Endothelial cell of umbilical vein (primary cell): ENCODE data around the gene GGA1. TPM values are rescaled to one million over a fixed set of nuclear protein-coding genes. Genes with fewer than 3 reads are reported as not detected.

Source experiments
- BruUV-seq: library from RNA; stranded (reverse); fragments of 400-500 nt; replicated peaks from 2 replicates; lab custom pipeline; 2021; lab: Mats Ljungman, UMichigan
- CTCF ChIA-PET: fragments of 300-600, 350-600 bp; sonication (Branson Sonifier 250); formaldehyde crosslinking; loops from one replicate; lab custom pipeline; 2021; ENCODE audit warnings: antibody characterized with exemption, inconsistent platforms; lab: Charles Lee
- POLR2A ChIA-PET: fragments of 300-600, 350-600 bp; sonication (Branson Sonifier 250); formaldehyde crosslinking; loops from one replicate; lab custom pipeline; 2021; ENCODE audit warnings: antibody characterized with exemption, inconsistent platforms; lab: Charles Lee
- DNase-seq: peaks from one replicate; pipeline ENCODE4 v3.0.0-alpha.2; 2011; ENCODE audit warnings: low read depth, low spot score
- FAIRE-seq: peaks from 2 replicates; lab custom pipeline; 2011; peaks lifted over from hg19 to GRCh38; lab: Jason Lieb, UNC
- H2AFZ ChIP-seq: 2 replicates; pipeline ENCODE4 v1.6.0; 2012; ENCODE audit warnings: low read depth, low read length, control low read depth, inconsistent platforms
- H3K27ac ChIP-seq: 2 replicates; pipeline ENCODE4 v1.5.1; 2011; ENCODE audit warnings: low read depth, mild to moderate bottlenecking, control low read depth, low read length, moderate library complexity; ENCODE audit not compliant: insufficient read depth
- H3K27me3 ChIP-seq, 2 experiments: 2 replicates each; pipeline versions ENCODE4 v1.6.0 to v1.6.1; 2011; ENCODE audit warnings: low read length in 2 of 2, mixed read lengths in 1 of 2; ENCODE audit not compliant: control insufficient read depth in 2 of 2, insufficient read depth in 2 of 2
- H3K36me3 ChIP-seq, 2 experiments: 2 replicates in 1 of 2; 3 replicates in 1 of 2; pipeline ENCODE4 v1.5.1; 2011; ENCODE audit warnings: low read length in 2 of 2, mild to moderate bottlenecking in 1 of 2, moderate library complexity in 1 of 2; ENCODE audit not compliant: control insufficient read depth in 2 of 2, insufficient read depth in 2 of 2; ENCODE audit errors: extremely low read depth in 1 of 2
- H3K4me1 ChIP-seq: 3 replicates; pipeline ENCODE4 v1.5.1; 2011; ENCODE audit warnings: mild to moderate bottlenecking, low read length; ENCODE audit not compliant: control insufficient read depth, insufficient read depth; ENCODE audit errors: extremely low read depth
- H3K4me2 ChIP-seq: 2 replicates; pipeline ENCODE4 v1.6.1; 2011; ENCODE audit warnings: low read length, control low read depth, mixed read lengths; ENCODE audit not compliant: insufficient read depth
- H3K4me3 ChIP-seq, 3 experiments: fragments of 200-600 bp in 1 of 3; sonication (generic), shearing (Covaris generic) in 1 of 3; replicated peaks in 1 of 3; 2 replicates each; pipeline ENCODE4 v1.5.1; 2011 to 2016; ENCODE audit warnings: control low read depth in 3 of 3, low read length in 3 of 3, mild to moderate bottlenecking in 2 of 3, inconsistent platforms in 1 of 3, low read depth in 1 of 3, moderate library complexity in 1 of 3; ENCODE audit not compliant: insufficient read depth in 1 of 3
- H3K79me2 ChIP-seq: 2 replicates; pipeline ENCODE4 v1.6.0; 2012; ENCODE audit warnings: low read length, inconsistent platforms; ENCODE audit not compliant: control insufficient read depth, insufficient read depth
- H3K9ac ChIP-seq: replicated peaks from 2 replicates; pipeline ENCODE3; 2011; ENCODE audit warnings: low read length, control low read depth; ENCODE audit not compliant: insufficient read depth; ENCODE audit errors: extremely low read depth
- H3K9me1 ChIP-seq: replicated peaks from 3 replicates; pipeline ENCODE4 v1.6.0; 2011; ENCODE audit warnings: mild to moderate bottlenecking, low read length; ENCODE audit not compliant: control insufficient read depth, insufficient read depth; ENCODE audit errors: extremely low read depth
- H3K9me3 ChIP-seq: replicated peaks from 2 replicates; pipeline ENCODE4 v1.5.1; 2012; ENCODE audit warnings: low read length, inconsistent platforms; ENCODE audit not compliant: control insufficient read depth, insufficient read depth
- H4K20me1 ChIP-seq: replicated peaks from 2 replicates; pipeline ENCODE3; 2011; ENCODE audit warnings: mild to moderate bottlenecking, low read length; ENCODE audit not compliant: control insufficient read depth, insufficient read depth; ENCODE audit errors: extremely low read depth
- CTCF ChIP-seq, 2 donors: IDR thresholded peaks; 1 replicate in 1 of 2; 2 replicates in 1 of 2; pipeline ENCODE4 v1.5.1; 2011; ENCODE audit warnings: low read length in 2 of 2, mild to moderate bottlenecking in 2 of 2, moderate library complexity in 2 of 2, control low read depth in 1 of 2, inconsistent platforms in 1 of 2, low read depth in 1 of 2; ENCODE audit not compliant: insufficient read depth in 1 of 2; ENCODE audit errors: extremely low read depth in 1 of 2
- EZH2 ChIP-seq: IDR thresholded peaks from 2 replicates; pipeline ENCODE4 v1.6.1; 2012; ENCODE audit warnings: borderline replicate concordance, low read depth, mild to moderate bottlenecking, moderate library complexity, low read length, inconsistent platforms; ENCODE audit not compliant: severe bottlenecking
- FOS ChIP-seq: IDR thresholded peaks from 2 replicates; pipeline ENCODE4 v1.6.1; 2011; ENCODE audit warnings: mild to moderate bottlenecking, low read length, moderate library complexity, borderline replicate concordance; ENCODE audit not compliant: insufficient read depth
- GATA2 ChIP-seq: IDR thresholded peaks from 2 replicates; pipeline ENCODE4 v1.7.0; 2011; ENCODE audit warnings: low read depth, mild to moderate bottlenecking, moderate library complexity, mixed read lengths, low read length; ENCODE audit not compliant: insufficient read length, insufficient read depth
- JUN ChIP-seq: IDR thresholded peaks from 2 replicates; pipeline ENCODE4 v1.6.1; 2011; ENCODE audit warnings: borderline replicate concordance, low read depth; ENCODE audit not compliant: insufficient read length, insufficient read depth
- MYC ChIP-seq: IDR thresholded peaks from one replicate; pipeline ENCODE4 v1.6.1; 2011; ENCODE audit warnings: mild to moderate bottlenecking, low read depth, low read length
- POLR2A ChIP-seq: IDR thresholded peaks from 2 replicates; pipeline ENCODE4 v1.6.1; 2012; ENCODE audit warnings: low read depth, mild to moderate bottlenecking, control low read depth, low read length
- POLR2AphosphoS5 ChIP-seq: IDR thresholded peaks from 2 replicates; pipeline ENCODE4 v1.6.1; 2012; ENCODE audit warnings: low read depth, mild to moderate bottlenecking, control low read depth, low read length, moderate library complexity; ENCODE audit not compliant: insufficient read depth
- dilution Hi-C: fragments of 300-500 bp; cut with MboI; formaldehyde crosslinking; loops from one replicate; pipeline ENCODE4 v1.15.0; 2019; ENCODE audit warnings: low sequenced_read_pairs; ENCODE audit not compliant: extremely low pct_ligation_motif_present
- intact Hi-C: fragments of 100-400 bp; cut with micrococcal nuclease; formaldehyde crosslinking; loops from one replicate; pipeline ENCODE4 v1.10.0; 2022
- polyA plus RNA-seq, 4 experiments: library from polyadenylated mRNA; depleted of rRNA in 3 of 4; stranded (reverse) in 3 of 4; unstranded in 1 of 4; fragments of >200 nt; gene quantifications; 2 replicates each; pipeline versions ENCODE4 v1.2.1 to v1.2.3, GENCODE V29; 2011 to 2012; ENCODE audit warnings: missing spikeins in 1 of 4
- total RNA-seq: library from RNA; stranded (reverse); gene quantifications from 2 replicates; pipeline ENCODE4 v1.2.3, GENCODE V29; 2021
- TF ChIP-seq, protein P1 (sequence below): IDR thresholded peaks from 2 replicates; pipeline ENCODE4 v1.6.1; 2011; ENCODE audit not compliant: insufficient read depth, insufficient read length

The GGA1 gene
- total and polyA plus RNA-seq, 2 donors (not counting 3 experiments of a cell fraction or from before 2014, with no cell fraction given) = 54.1 to 67.5 TPM

DNA sequence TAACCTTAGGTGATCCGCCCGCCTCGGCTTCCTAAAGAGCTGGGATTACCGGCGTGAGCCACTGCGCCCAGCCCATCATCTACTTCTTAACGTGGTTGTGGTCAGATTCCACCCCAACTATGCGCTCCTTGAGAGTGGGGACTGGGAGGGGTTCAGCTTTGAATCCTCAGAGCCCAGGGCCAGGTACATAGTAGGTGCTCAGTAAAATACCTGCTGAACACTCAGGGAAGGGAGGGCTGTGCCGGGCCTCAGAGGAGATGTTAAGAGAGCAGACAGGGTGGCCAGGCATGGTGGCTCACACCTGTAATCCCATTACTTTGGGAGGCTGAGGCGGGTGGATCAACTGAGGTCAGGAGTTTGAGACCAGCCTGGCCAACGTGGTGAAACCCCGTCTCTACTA, 65.6 kb downstream of the GGA1 start:
- CTCF ChIA-PET = interaction anchor here (4.0 kb wide), 1 partner anchor 31 kb away, joined by 70 read pairs; no protein-coding TSS in a partner anchor
- no peaks in the 10 kb centered on the region for H3K9me1 ChIP-seq
- H3K9me3 ChIP-seq = no peaks in the 10 kb centered on the region
- no peaks in the 10 kb centered on the region for H3K27me3 ChIP-seq
- no peaks in the 10 kb centered on the region for H4K20me1 ChIP-seq
- FAIRE-seq = no peak
- TF ChIP-seq JUN (no peak), FOS (no peak), MYC (no peak), EZH2 (no peak), POLR2A (no peak), CTCF (IDR thresholded peaks at IDR 0.05; ENCODE audit: extremely low read depth in 1 of 2, insufficient read depth in 1 of 2, low read depth in 1 of 2, low read length in 2 of 2) (no peak), GATA2 (no peak), POLR2AphosphoS5 (no peak)
- TF ChIP-seq, protein P1, sequence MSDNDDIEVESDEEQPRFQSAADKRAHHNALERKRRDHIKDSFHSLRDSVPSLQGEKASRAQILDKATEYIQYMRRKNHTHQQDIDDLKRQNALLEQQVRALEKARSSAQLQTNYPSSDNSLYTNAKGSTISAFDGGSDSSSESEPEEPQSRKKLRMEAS = no peak
- H3K79me2 ChIP-seq = peaks cover 28% of the 10 kb centered on the region
- POLR2A ChIA-PET = no interaction called here
- H3K4me1 ChIP-seq = peaks cover 9% of the 10 kb centered on the region
- peaks cover 3 to 5% of the 10 kb centered on the region in 2 experiments for H3K36me3 ChIP-seq
- H3K9ac ChIP-seq = no peak overlapping the region
- no TSS peak for BruUV-seq
- H3K4me2 ChIP-seq = no peak overlapping the region
- no peak overlapping the region for H3K27ac ChIP-seq
- dilution Hi-C loops = no loop called here
- H2AFZ ChIP-seq = no peak overlapping the region
- DNase-seq = no peak
- intact Hi-C loops = no loop called here
- H3K4me3 ChIP-seq = no peak overlapping the region
